Measurements from ENCODE around the gene OSGIN1. TPM values are rescaled to one million over a fixed set of nuclear protein-coding genes. Genes with fewer than 3 reads are reported as not detected.

The OSGIN1 gene
- total and polyA plus RNA-seq, 2 of the 8 experiments (the other 6 are each of a cell fraction or from before 2014, with no cell fraction given) = 0.58 to 0.76 TPM

DNA sequence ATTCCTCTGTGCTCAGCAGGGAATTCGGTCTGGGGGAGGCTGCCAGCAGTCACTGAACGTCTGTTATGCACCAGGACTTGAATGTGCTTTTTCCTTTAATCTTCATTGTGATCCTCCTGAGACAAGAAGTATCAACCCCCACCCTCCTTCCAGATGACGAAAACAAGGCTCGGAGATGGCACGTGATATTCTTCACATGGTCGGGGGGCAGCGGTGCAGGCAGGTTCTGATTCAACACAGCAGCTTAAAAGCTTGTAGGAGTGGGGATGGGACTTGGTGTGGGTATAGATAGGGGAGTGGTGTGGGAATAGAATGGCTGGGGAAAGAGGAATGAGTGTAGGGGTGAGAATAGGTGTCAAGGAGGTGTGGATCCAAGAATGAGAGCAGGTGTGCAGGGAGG is 21.4 kb downstream of the OSGIN1 start:
- no peak overlapping the region for H3K4ac ChIP-seq (replicated peaks; ENCODE audit: insufficient read length, low read depth, low read length)
- H3K79me1 ChIP-seq (ENCODE audit: low read depth, low read length) = no peaks in the 10 kb centered on the region
- no peak overlapping the region for H3K4me3 ChIP-seq (ENCODE audit: extremely low read depth in 1 of 4, insufficient read depth in 2 of 4, low read depth in 3 of 4, low read length in 4 of 4)
- H2BK15ac ChIP-seq (ENCODE audit: low read length) = no peak overlapping the region
- H4K8ac ChIP-seq (ENCODE audit: extremely low read depth, insufficient read depth, low read length) = no peak overlapping the region
- H4K91ac ChIP-seq (replicated peaks; ENCODE audit: insufficient read length, low read length) = no peak overlapping the region
- H3K14ac ChIP-seq (ENCODE audit: insufficient read length) = no peak overlapping the region
- DNase-seq (ENCODE audit: low read depth in 1 of 2, low spot score in 2 of 2) (no peak), FAIRE-seq (no peak)
- no peak overlapping the region for H2AFZ ChIP-seq (ENCODE audit: low read length)
- H3K23me2 ChIP-seq (ENCODE audit: low read depth, low read length) = no peaks in the 10 kb centered on the region
- POLR2A ChIA-PET (ENCODE audit: partially characterized antibody) = no interaction called here
- WGBS, 2 experiments (ENCODE audit: extremely low coverage in 1 of 2, insufficient coverage in 1 of 2, insufficient read length in 1 of 2, insufficient replicate concordance in 2 of 2, low coverage in 1 of 2, low lambda C conversion rate in 2 of 2, missing lambda C conversion rate in 1 of 2) = 89% methylated on average over 7 of the region's 7 CpGs; no CpG with 5 or more reads in 1 of the 2 experiments
- H3K79me2 ChIP-seq (ENCODE audit: control insufficient read depth in 1 of 2, insufficient read depth in 2 of 2, low read length in 2 of 2) = no peaks in the 10 kb centered on the region
- H4K5ac ChIP-seq (ENCODE audit: insufficient read length, low read depth, low read length) = no peak overlapping the region
- H3K9me3 ChIP-seq (ENCODE audit: insufficient read depth in 2 of 2, low read depth in 1 of 2, low read length in 1 of 2) = peaks cover 16 to 22% of the 10 kb centered on the region in 2 experiments
- H2BK5ac ChIP-seq (ENCODE audit: low read depth, low read length) = no peak overlapping the region
- no peak overlapping the region for H2BK12ac ChIP-seq (ENCODE audit: low read depth, low read length)
- no peak overlapping the region for H2AK5ac ChIP-seq (ENCODE audit: low read depth, low read length)
- H3K27ac ChIP-seq (ENCODE audit: low read depth, low read length) = no peak overlapping the region
- H4K20me1 ChIP-seq (replicated peaks in 1 of 2; ENCODE audit: control insufficient read depth in 1 of 2, insufficient read depth in 2 of 2, low read length in 2 of 2) = no peaks in the 10 kb centered on the region
- peaks cover 0 to 11% (median 7%) of the 10 kb centered on the region in 4 experiments; a peak in 6 of 7 replicates for H3K4me1 ChIP-seq (replicated peaks in 1 of 4; ENCODE audit: control insufficient read depth in 3 of 4, insufficient read depth in 4 of 4, low read length in 3 of 4)
- CTCF ChIA-PET (ENCODE audit: partially characterized antibody) = interaction anchor here (0.9 to 1.6 kb wide), 3 partner anchors 11 to 91 kb away, joined by 3 to 6 read pairs (median 3); no protein-coding TSS in a partner anchor
- H3K23ac ChIP-seq (ENCODE audit: insufficient read length) = no peak overlapping the region
- H3K36me3 ChIP-seq (ENCODE audit: control insufficient read depth in 2 of 4, insufficient read depth in 4 of 4, low read length in 3 of 4) = peaks cover 0 to 5% (median 2%) of the 10 kb centered on the region in 4 experiments; a peak in 2 of 8 replicates
- H3K56ac ChIP-seq (replicated peaks; ENCODE audit: insufficient read length, low read depth, low read length) = no peak overlapping the region
- no peak for TF ChIP-seq POLR2AphosphoS5 (IDR thresholded peaks at IDR 0.05; ENCODE audit: low read depth, low read length)
- no peak for TF ChIP-seq CTBP2 (IDR thresholded peaks at IDR 0.05; ENCODE audit: borderline replicate concordance, insufficient read depth, insufficient read length, low read length)
- no peak for TF ChIP-seq TCF12 (IDR thresholded peaks at IDR 0.05; ENCODE audit: low read depth, low read length)
- no peak for TF ChIP-seq GABPA (IDR thresholded peaks at IDR 0.05; ENCODE audit: borderline replicate concordance, insufficient read depth, low read length)
- TF ChIP-seq YY1 (IDR thresholded peaks at IDR 0.05; ENCODE audit: low read depth, low read length) = no peak
- TF ChIP-seq EZH2 (IDR thresholded peaks at IDR 0.05; ENCODE audit: low read depth, low read length, severe bottlenecking) = no peak
- TF ChIP-seq, protein P1, sequence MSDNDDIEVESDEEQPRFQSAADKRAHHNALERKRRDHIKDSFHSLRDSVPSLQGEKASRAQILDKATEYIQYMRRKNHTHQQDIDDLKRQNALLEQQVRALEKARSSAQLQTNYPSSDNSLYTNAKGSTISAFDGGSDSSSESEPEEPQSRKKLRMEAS (IDR thresholded peaks at IDR 0.05) = no peak
- TF ChIP-seq RNF2 (IDR thresholded peaks at IDR 0.05; ENCODE audit: borderline replicate concordance, low read depth, low read length, missing control alignments, poor library complexity, severe bottlenecking) = no peak
- TF ChIP-seq POU5F1 (IDR thresholded peaks at IDR 0.05; ENCODE audit: low read depth, low read length) = no peak
- TF ChIP-seq NRF1 (IDR thresholded peaks at IDR 0.05; ENCODE audit: low read depth, low read length) = no peak
- no peak for TF ChIP-seq BCL11A (IDR thresholded peaks at IDR 0.05; ENCODE audit: low read depth in 2 of 2, low read length in 2 of 2)
- H2BK20ac ChIP-seq (ENCODE audit: low read length) = no peak overlapping the region
- peaks cover 0 to 4% (median 3%) of the 10 kb centered on the region in 4 experiments; a peak in 3 of 7 replicates for H3K27me3 ChIP-seq (replicated peaks in 1 of 4; ENCODE audit: control insufficient read depth in 3 of 4, extremely low read depth in 1 of 4, insufficient read depth in 3 of 4, low read length in 3 of 4)
- H2BK120ac ChIP-seq (replicated peaks; ENCODE audit: low read depth, low read length) = no peak overlapping the region
- H3K18ac ChIP-seq (ENCODE audit: extremely low read depth, low read length) = no peak overlapping the region
- H3K4me2 ChIP-seq (ENCODE audit: insufficient read depth in 1 of 2, low read depth in 2 of 2, low read length in 2 of 2) = no peak overlapping the region
- H3K9ac ChIP-seq (replicated peaks in 1 of 4; ENCODE audit: extremely low read depth in 1 of 4, low read depth in 3 of 4, low read length in 3 of 4) = no peak overlapping the region

Measured in H1 (cell line).